DND-41 (cell line): ENCODE data around the gene PIAS1.

Experiments used
- ATAC-seq: fragments of 200-7000 bp; cut with Tn5 transposase; 3 replicates; pipeline ENCODE4 v1.9.1; 2021; ENCODE audit warnings: low read depth; ENCODE audit not compliant: insufficient read depth
- DNase-seq: peaks from one replicate; pipeline ENCODE4 v3.0.0-alpha.2; 2020
- H2AFZ ChIP-seq: 2 replicates; pipeline ENCODE4 v1.6.0; 2012; ENCODE audit warnings: low read depth, low read length
- H3K27ac ChIP-seq: 2 replicates; pipeline ENCODE4 v1.5.1; 2012; ENCODE audit warnings: low read length, inconsistent platforms
- H3K27me3 ChIP-seq: fragments of 200-600 bp; sonication (generic); 2 replicates; pipeline ENCODE4 v1.6.0; 2012; ENCODE audit warnings: low read length, mild to moderate bottlenecking, inconsistent platforms; ENCODE audit not compliant: insufficient read depth, poor library complexity
- H3K36me3 ChIP-seq: 2 replicates; pipeline ENCODE4 v1.5.1; 2012; ENCODE audit warnings: low read length, inconsistent platforms; ENCODE audit not compliant: insufficient read depth
- H3K4me1 ChIP-seq: 2 replicates; pipeline ENCODE4 v1.5.1; 2012; ENCODE audit warnings: mild to moderate bottlenecking, low read length; ENCODE audit not compliant: insufficient read depth
- H3K4me2 ChIP-seq: 2 replicates; pipeline ENCODE4 v1.6.0; 2012; ENCODE audit warnings: mild to moderate bottlenecking, moderate library complexity, low read length, inconsistent platforms; ENCODE audit not compliant: insufficient read depth
- H3K4me3 ChIP-seq, 2 experiments: fragments of 200-600 bp in 1 of 2; shearing (Covaris generic) in 1 of 2; 2 replicates each; pipeline ENCODE4 v1.5.1; 2012 to 2016; ENCODE audit warnings: inconsistent platforms in 2 of 2, low read length in 2 of 2, mild to moderate bottlenecking in 2 of 2, low read depth in 1 of 2, moderate library complexity in 1 of 2
- H3K79me2 ChIP-seq: 2 replicates; pipeline ENCODE4 v1.6.0; 2012; ENCODE audit warnings: low read length, inconsistent platforms; ENCODE audit not compliant: insufficient read depth
- H3K9ac ChIP-seq: 2 replicates; pipeline ENCODE4 v1.6.0; 2012; ENCODE audit warnings: low read depth, mild to moderate bottlenecking, inconsistent platforms, low read length, moderate library complexity
- H3K9me3 ChIP-seq: 2 replicates; pipeline ENCODE4 v1.5.1; 2012; ENCODE audit warnings: low read length, moderate library complexity, mild to moderate bottlenecking, inconsistent platforms; ENCODE audit not compliant: insufficient read depth, severe bottlenecking
- H4K20me1 ChIP-seq: 2 replicates; pipeline ENCODE4 v1.6.0; 2012; ENCODE audit warnings: low read length; ENCODE audit not compliant: insufficient read depth
- EZH2 ChIP-seq: IDR thresholded peaks from 3 replicates; pipeline ENCODE4 v1.6.1; 2012; ENCODE audit warnings: borderline replicate concordance, low read depth, mild to moderate bottlenecking, moderate library complexity, low read length, inconsistent platforms; ENCODE audit not compliant: severe bottlenecking
- TF ChIP-seq, protein P1 (sequence below): IDR thresholded peaks from 2 replicates; pipeline ENCODE4 v1.5.1; 2012; ENCODE audit warnings: borderline replicate concordance, low read length, moderate library complexity, mild to moderate bottlenecking; ENCODE audit not compliant: poor library complexity, severe bottlenecking; ENCODE audit errors: extremely low read depth

The PIAS1 gene

DNA sequence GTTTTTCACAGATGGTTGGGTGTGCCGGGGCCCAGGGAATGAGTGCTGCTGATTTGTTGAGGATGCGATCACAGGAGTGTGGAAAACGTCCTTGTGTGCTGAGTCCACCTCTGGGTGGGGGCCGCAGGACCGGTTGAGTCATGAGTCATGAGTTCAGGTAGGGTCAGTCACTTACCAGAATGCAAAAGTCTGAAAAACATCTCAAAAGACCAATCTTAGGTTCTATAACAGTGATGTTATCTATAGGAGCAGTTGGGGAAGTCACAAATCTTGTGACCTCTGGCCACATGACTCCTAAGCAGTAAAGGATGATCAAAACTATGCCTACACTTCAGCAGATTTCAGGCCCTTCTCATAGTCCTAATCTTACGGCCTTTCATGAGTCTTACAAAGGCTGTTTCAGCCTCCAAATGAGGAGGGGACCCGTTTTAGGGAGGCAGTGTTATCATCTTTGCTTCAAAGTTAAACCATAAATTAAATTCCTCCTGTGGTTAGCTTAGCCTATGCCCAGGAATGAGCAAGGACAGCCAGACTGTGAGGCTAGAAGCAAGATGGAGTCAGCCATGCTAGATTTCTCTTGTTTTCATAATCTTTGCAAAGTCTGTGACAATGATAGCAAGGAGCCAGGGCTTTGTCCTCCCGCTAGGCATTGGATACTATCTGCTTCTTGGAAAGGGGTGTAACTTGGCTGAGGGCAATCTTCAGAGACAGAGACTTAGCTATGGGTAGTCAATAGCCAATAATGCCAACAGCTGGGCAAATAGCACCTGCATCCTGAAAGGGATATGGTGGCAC is 30.6 kb upstream of the PIAS1 start:
- DNase-seq: no peak
- TF ChIP-seq EZH2: no peak
- TF ChIP-seq, protein P1, sequence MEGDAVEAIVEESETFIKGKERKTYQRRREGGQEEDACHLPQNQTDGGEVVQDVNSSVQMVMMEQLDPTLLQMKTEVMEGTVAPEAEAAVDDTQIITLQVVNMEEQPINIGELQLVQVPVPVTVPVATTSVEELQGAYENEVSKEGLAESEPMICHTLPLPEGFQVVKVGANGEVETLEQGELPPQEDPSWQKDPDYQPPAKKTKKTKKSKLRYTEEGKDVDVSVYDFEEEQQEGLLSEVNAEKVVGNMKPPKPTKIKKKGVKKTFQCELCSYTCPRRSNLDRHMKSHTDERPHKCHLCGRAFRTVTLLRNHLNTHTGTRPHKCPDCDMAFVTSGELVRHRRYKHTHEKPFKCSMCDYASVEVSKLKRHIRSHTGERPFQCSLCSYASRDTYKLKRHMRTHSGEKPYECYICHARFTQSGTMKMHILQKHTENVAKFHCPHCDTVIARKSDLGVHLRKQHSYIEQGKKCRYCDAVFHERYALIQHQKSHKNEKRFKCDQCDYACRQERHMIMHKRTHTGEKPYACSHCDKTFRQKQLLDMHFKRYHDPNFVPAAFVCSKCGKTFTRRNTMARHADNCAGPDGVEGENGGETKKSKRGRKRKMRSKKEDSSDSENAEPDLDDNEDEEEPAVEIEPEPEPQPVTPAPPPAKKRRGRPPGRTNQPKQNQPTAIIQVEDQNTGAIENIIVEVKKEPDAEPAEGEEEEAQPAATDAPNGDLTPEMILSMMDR: no peak
- Histone ChIP-seq H3K27ac (no peak overlapping the region), H3K27me3 (no peaks in the 10 kb centered on the region), H3K79me2 (no peaks in the 10 kb centered on the region), H3K36me3 (no peaks in the 10 kb centered on the region), H3K4me2 (no peak overlapping the region), H3K9me3 (no peaks in the 10 kb centered on the region), H2AFZ (no peak overlapping the region), H3K4me3 (no peak overlapping the region), H3K4me1 (no peaks in the 10 kb centered on the region), H3K9ac (no peak overlapping the region), H4K20me1 (no peaks in the 10 kb centered on the region)
- ATAC-seq: no peak

DNA sequence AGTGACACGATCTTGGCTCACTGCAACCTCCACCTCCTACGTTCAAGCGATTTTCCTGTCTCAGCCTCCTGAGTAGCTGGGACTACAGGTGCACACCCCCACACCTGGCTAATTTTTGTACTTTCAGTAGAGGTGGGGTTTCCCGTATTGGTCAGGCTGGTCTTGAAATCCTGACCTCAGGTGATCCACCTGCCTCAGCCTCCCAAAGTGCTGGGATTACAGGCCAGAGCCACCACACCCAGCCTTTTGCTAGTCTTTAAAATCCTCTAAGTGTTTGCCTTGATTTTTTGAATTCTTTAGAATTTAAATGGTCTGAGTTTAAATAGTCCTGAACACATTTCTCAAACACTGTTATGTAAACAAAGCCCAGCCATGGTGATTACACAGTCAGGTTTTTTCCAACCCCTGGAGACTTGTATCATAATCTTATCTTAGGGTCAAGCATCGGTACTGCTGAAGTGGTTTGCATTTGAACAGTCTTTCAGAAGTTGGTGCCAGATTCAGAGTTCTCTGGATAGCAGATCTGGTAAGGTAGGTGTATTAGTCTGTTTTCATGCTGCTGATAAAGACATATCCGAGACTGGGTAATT is 28.2 kb upstream of the PIAS1 start:
- H3K4me1 ChIP-seq: no peaks in the 10 kb centered on the region
- no peak for DNase-seq
- TF ChIP-seq, protein P1: no peak
- no peak for TF ChIP-seq EZH2
- no peaks in the 10 kb centered on the region for H4K20me1 ChIP-seq
- ATAC-seq: no peak
- H3K4me2 ChIP-seq: no peak overlapping the region
- H3K9ac ChIP-seq: no peak overlapping the region
- no peaks in the 10 kb centered on the region for H3K36me3 ChIP-seq
- no peaks in the 10 kb centered on the region for H3K9me3 ChIP-seq
- no peak overlapping the region for H2AFZ ChIP-seq
- no peak overlapping the region for H3K27ac ChIP-seq
- H3K4me3 ChIP-seq: no peak overlapping the region
- H3K27me3 ChIP-seq: no peaks in the 10 kb centered on the region
- H3K79me2 ChIP-seq: no peaks in the 10 kb centered on the region

DNA sequence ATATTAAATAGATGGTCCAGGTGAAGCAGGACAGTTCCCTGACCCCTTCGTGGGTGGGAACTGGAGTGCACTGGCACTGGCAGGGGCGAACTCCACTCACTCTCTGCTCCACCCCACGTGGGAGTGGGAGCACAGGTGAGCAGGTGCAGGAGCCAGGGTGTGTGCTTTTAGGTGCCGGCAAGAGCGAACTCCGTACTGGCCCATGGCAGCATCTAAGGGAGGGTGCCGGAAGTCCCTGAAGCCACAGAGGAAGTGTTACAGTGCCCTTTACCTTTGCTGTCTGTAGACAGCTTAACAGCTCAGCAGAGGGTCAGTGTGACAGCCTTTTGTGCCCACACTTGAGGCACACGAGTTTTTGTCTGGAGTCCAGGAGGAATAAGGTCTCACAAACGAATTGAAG is 26.7 kb upstream of the PIAS1 start:
- no peak overlapping the region for H3K4me3 ChIP-seq
- DNase-seq (no peak), ATAC-seq (no peak)
- no peaks in the 10 kb centered on the region for H3K4me1 ChIP-seq
- no peaks in the 10 kb centered on the region for H3K9me3 ChIP-seq
- no peak overlapping the region for H3K9ac ChIP-seq
- H4K20me1 ChIP-seq: no peaks in the 10 kb centered on the region
- H3K27ac ChIP-seq: no peak overlapping the region
- H3K4me2 ChIP-seq: no peak overlapping the region
- no peaks in the 10 kb centered on the region for H3K36me3 ChIP-seq
- no peaks in the 10 kb centered on the region for H3K79me2 ChIP-seq
- no peak overlapping the region for H2AFZ ChIP-seq
- no peaks in the 10 kb centered on the region for H3K27me3 ChIP-seq
- no peak for TF ChIP-seq EZH2
- TF ChIP-seq, protein P1: no peak
